Vagina (tissue), 2 donors: ENCODE measurements around the gene KMT2B. TPM values are rescaled to one million over a fixed set of nuclear protein-coding genes. Genes with fewer than 3 reads are reported as not detected.

Experiments used
- DNase-seq, 2 donors: peaks; one replicate each; pipeline ENCODE4 v3.0.0-alpha.2; 2017; ENCODE audit errors: extremely low spot score in 2 of 2
- H3K27ac ChIP-seq: fragments of 200-600 bp; sonication (generic); one replicate; pipeline ENCODE4 v1.5.1; 2019
- H3K27me3 ChIP-seq: fragments of 200-600 bp; sonication (generic); one replicate; pipeline ENCODE4 v1.5.1; 2019
- H3K36me3 ChIP-seq, 2 donors: fragments of 200-600 bp; sonication (generic); one replicate each; pipeline ENCODE4 v1.5.1; 2017 to 2019
- H3K4me1 ChIP-seq: fragments of 200-600 bp; sonication (generic); one replicate; pipeline ENCODE4 v1.5.1; 2019
- H3K4me3 ChIP-seq, 2 donors: fragments of 200-600 bp; sonication (generic); 1 replicate in 1 of 2; 2 replicates in 1 of 2; pipeline ENCODE4 v1.5.1; 2016 to 2019
- H3K9me3 ChIP-seq: fragments of 200-600 bp; sonication (generic); one replicate; pipeline ENCODE4 v1.5.1; 2019
- POLR2A ChIP-seq, 2 donors: fragments of 450-650 bp; IDR thresholded peaks; one replicate each; pipeline ENCODE4 v1.6.1; 2017; ENCODE audit warnings: antibody characterized with exemption in 2 of 2, mild to moderate bottlenecking in 2 of 2, moderate library complexity in 2 of 2
- POLR2AphosphoS5 ChIP-seq, 2 donors: sonication (generic); formaldehyde crosslinking; IDR thresholded peaks; one replicate each; pipeline ENCODE4 v1.9.0; 2017; ENCODE audit warnings: antibody characterized with exemption in 2 of 2, mild to moderate bottlenecking in 2 of 2, low read depth in 1 of 2; ENCODE audit not compliant: insufficient read depth in 1 of 2
- intact Hi-C: fragments of 100-400 bp; cut with DNase I; formaldehyde crosslinking; loops from one replicate; pipeline ENCODE4 v1.15.1; 2023
- total RNA-seq: library from RNA; depleted of rRNA; stranded (reverse); fragments of >200 nt; gene quantifications from one replicate; pipeline ENCODE4 v1.2.3, GENCODE V29; 2016
- TF ChIP-seq, protein P1 (sequence below), 3 experiments: fragments of 450-650 bp in 2 of 3; fragments of 200-600 bp in 1 of 3; sonication (generic) in 1 of 3; IDR thresholded peaks; one replicate each; pipeline ENCODE4 v1.5.1; 2017 to 2019; ENCODE audit warnings: antibody characterized with exemption in 3 of 3, mild to moderate bottlenecking in 2 of 3, moderate library complexity in 2 of 3

Gene KMT2B
- total RNA-seq, 1 donor from 2014 or later, result 16.0 TPM

DNA sequence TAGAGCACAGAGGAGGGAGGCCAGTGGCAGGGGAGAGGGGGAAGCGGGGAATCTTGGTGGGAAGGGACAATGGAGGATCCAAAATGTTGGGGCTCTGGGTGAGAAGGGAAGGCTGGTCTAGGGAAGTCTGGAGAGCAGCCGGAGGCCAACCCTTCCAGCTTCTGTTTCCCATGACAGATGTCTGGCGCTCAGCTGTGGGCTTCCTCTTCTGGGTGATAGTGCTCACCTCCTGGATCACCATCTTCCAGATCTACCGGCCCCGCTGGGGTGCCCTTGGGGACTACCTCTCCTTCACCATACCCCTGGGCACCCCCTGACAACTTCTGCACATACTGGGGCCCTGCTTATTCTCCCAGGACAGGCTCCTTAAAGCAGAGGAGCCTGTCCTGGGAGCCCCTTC, 28.7 kb downstream of the KMT2B start:
- DNase-seq, result no peak
- no peaks in the 10 kb centered on the region for H3K9me3 ChIP-seq
- peak overlapping the region; percentile 90 to 93 for H3K4me3 ChIP-seq
- H3K27ac ChIP-seq, result no peak overlapping the region
- H3K4me1 ChIP-seq, result peaks cover 45% of the 10 kb centered on the region
- H3K36me3 ChIP-seq, result no peaks in the 10 kb centered on the region
- no peaks in the 10 kb centered on the region for H3K27me3 ChIP-seq
- intact Hi-C loops, result no loop called here
- TF ChIP-seq POLR2AphosphoS5 (IDR thresholded peaks at IDR 0.05; ENCODE audit: insufficient read depth in 1 of 2, low read depth in 1 of 2) (no peak), POLR2A (IDR thresholded peaks at IDR 0.05) (no peak)
- TF ChIP-seq, protein P1, sequence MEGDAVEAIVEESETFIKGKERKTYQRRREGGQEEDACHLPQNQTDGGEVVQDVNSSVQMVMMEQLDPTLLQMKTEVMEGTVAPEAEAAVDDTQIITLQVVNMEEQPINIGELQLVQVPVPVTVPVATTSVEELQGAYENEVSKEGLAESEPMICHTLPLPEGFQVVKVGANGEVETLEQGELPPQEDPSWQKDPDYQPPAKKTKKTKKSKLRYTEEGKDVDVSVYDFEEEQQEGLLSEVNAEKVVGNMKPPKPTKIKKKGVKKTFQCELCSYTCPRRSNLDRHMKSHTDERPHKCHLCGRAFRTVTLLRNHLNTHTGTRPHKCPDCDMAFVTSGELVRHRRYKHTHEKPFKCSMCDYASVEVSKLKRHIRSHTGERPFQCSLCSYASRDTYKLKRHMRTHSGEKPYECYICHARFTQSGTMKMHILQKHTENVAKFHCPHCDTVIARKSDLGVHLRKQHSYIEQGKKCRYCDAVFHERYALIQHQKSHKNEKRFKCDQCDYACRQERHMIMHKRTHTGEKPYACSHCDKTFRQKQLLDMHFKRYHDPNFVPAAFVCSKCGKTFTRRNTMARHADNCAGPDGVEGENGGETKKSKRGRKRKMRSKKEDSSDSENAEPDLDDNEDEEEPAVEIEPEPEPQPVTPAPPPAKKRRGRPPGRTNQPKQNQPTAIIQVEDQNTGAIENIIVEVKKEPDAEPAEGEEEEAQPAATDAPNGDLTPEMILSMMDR (IDR thresholded peaks at IDR 0.05), result no peak

GRCh38 chr19:35748106-35749020, 30.6 kb downstream of the KMT2B start, which contains the start of gene LIN37:
LIN37 (plus strand) TSS chr19:35748576; CDS start chr19:35748725, 149 bp downstream.
- Histone ChIP-seq H3K36me3 (peaks cover 0 to 15% of the 10 kb centered on the region in 2 donors), H3K27ac (peak within 1 kb of the TSS; percentile 55), H3K4me1 (peaks cover 45% of the 10 kb centered on the region), H3K9me3 (no peaks in the 10 kb centered on the region), H3K4me3 (peak within 1 kb of the TSS; percentile 67 to 95), H3K27me3 (no peaks in the 10 kb centered on the region)
- DNase-seq, result peak; percentile 100
- intact Hi-C loops, result no loop called here
- peak; percentile 99 to 100 for TF ChIP-seq POLR2AphosphoS5 (IDR thresholded peaks at IDR 0.05; ENCODE audit: insufficient read depth in 1 of 2, low read depth in 1 of 2)
- TF ChIP-seq, protein P1 (IDR thresholded peaks at IDR 0.05), result peak in 2 of 3 experiments; percentile 10 to 12
- TF ChIP-seq POLR2A (IDR thresholded peaks at IDR 0.05), result peak; percentile 71 to 90

DNA sequence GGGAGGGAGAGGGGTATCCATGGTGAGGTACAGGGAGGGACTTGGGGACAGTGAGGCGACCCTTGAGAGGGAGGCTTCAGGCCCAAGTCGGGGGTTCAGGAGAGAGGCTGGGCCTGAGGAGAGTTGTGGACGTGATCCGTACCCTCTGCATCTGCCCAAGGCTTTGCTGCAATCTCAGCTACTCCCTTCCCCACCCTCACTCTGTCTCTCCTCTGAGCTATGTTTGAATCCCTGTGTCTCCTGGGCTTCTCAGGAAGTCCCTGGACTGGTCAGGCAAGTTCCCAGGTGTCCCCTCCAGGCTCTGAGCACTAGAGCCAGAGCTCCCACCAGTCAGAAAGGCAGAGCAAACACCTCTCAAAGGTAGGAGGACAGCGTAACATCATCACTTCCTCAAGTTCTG, 32.4 kb downstream of the KMT2B start:
- Histone ChIP-seq H3K4me3 (no peak overlapping the region), H3K27me3 (no peaks in the 10 kb centered on the region), H3K4me1 (peaks cover 45% of the 10 kb centered on the region), H3K9me3 (no peaks in the 10 kb centered on the region), H3K36me3 (peaks cover 0 to 26% of the 10 kb centered on the region in 2 donors), H3K27ac (no peak overlapping the region)
- TF ChIP-seq, protein P1 (IDR thresholded peaks at IDR 0.05), result no peak
- no peak for TF ChIP-seq POLR2AphosphoS5 (IDR thresholded peaks at IDR 0.05; ENCODE audit: insufficient read depth in 1 of 2, low read depth in 1 of 2)
- no peak for TF ChIP-seq POLR2A (IDR thresholded peaks at IDR 0.05)
- intact Hi-C loops, result no loop called here
- no peak for DNase-seq

DNA sequence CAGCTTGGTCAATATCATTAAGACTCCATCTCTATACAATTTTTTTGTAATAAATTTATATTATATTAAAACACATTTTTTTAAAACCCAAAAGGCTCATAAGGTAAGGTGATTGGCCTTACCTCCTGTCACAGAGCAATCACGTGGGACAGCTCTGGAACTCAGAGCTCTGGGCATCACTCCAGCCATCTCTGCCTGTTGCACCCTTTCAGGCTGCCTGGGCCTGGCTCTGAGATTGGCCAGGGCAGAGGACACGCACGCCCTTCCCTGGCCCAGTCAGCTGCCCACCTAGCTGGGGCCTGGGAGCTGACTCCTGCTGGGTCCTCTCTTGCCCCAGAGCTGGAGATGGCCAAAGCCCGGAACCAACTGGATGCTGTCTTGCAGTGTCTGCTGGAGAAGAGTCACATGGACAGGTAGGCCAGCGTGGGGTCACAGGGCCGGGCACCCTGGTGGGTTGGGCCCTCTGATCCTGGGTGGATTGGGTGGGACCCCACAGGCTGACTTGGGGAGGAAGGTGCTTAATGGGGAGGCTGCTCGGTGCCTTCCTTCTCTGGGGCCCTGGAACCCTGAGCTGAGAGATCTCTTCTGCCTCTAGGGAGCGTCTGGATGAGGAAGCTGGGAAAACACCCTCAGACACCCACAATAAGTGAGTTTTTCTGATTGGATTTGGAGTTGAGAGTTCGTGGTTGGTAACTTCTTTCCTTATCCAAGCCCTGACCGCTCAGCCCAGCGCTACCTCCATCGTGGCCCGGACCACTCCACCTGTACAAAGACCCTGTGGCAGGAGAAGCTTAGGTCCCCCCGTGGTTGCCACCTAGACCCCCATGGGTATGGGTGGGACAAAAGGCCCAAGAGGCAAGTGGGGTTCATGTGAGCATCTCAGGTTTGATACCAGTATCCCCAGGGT, 34.3 kb downstream of the KMT2B start:
- H3K9me3 ChIP-seq, result no peaks in the 10 kb centered on the region
- H3K27me3 ChIP-seq, result no peaks in the 10 kb centered on the region
- TF ChIP-seq, protein P1 (IDR thresholded peaks at IDR 0.05), result no peak
- no peak for TF ChIP-seq POLR2A (IDR thresholded peaks at IDR 0.05)
- no peak for TF ChIP-seq POLR2AphosphoS5 (IDR thresholded peaks at IDR 0.05; ENCODE audit: insufficient read depth in 1 of 2, low read depth in 1 of 2)
- H3K36me3 ChIP-seq, result peaks cover 0 to 26% of the 10 kb centered on the region in 2 donors
- H3K4me3 ChIP-seq, result no peak overlapping the region
- H3K27ac ChIP-seq, result no peak overlapping the region
- peaks cover 50% of the 10 kb centered on the region for H3K4me1 ChIP-seq
- intact Hi-C loops, result no loop called here
- no peak for DNase-seq
